ENCODE results near the gene SLC6A13.
"Not testable (repeated sequence)": the region's sequence is repeated elsewhere in the genome, so short reads cannot be mapped to it uniquely, and the experiment has no call there.

SLC6A13 gene

DNA sequence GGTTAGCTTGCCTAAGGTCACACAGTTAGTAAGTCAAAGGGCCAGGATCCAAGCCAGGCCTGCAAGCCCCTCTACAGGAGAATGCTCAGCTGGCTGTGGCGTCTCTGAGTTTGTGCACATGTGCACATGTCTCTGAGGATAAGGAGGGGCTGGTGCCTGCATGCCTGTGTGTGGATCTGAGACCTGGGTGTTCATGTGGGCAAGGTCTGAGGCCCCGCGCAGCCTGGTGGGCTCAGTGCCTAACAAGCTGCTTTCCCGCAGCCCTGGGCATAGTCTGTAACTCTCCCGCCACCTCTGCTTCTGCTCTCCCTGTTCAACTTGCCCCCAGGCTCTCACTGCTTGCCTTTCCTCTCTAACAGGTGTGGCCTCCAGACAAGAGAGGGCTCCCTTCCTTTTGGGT lies 44.4 kb downstream of the SLC6A13 start:
- Histone ChIP-seq H3K4me3 (ENCODE audit: low read length in 2 of 2) (no peak overlapping the region), H3K36me3 (ENCODE audit: control insufficient read depth in 2 of 2, insufficient read depth in 2 of 2, low read length in 2 of 2) (no peaks in the 10 kb centered on the region), H3K27me3 (ENCODE audit: control insufficient read depth in 1 of 2, insufficient read depth in 2 of 2, low read length in 2 of 2) (peaks cover 5 to 38% of the 10 kb centered on the region in 2 donors), H3K9me3 (ENCODE audit: control insufficient read depth in 2 of 2, low read length in 2 of 2) (no peaks in the 10 kb centered on the region), H3K9ac (ENCODE audit: low read length in 2 of 2) (no peak overlapping the region), H3K4me1 (ENCODE audit: control insufficient read depth, insufficient read depth, low read length) (no peaks in the 10 kb centered on the region), H3K27ac (ENCODE audit: low read length) (no peak overlapping the region)

DNA sequence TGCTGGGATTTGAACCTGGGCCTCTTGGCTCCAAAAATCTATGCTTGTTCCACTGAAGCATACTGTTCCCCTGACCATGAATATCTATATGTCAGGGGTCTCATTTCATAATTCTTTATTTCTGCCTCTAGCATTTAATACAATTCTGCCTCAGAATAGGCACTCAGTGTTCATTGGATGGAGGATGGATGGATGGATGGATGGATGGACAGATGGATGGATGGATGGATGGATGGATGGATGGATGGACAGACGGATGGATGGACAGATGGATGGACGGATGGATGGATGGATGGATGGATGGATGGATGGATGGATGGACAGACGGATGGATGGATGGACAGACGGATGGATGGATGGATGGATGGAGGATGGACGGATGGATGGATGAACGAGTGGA lies 45.6 kb downstream of the SLC6A13 start:
- not testable (repeated sequence) for H3K4me3 ChIP-seq (ENCODE audit: low read length in 2 of 2); H3K4me1 ChIP-seq (ENCODE audit: control insufficient read depth, insufficient read depth, low read length); H3K36me3 ChIP-seq (ENCODE audit: control insufficient read depth in 2 of 2, insufficient read depth in 2 of 2, low read length in 2 of 2); H3K9ac ChIP-seq (ENCODE audit: low read length in 2 of 2); H3K9me3 ChIP-seq (ENCODE audit: control insufficient read depth in 2 of 2, low read length in 2 of 2); H3K27ac ChIP-seq (ENCODE audit: low read length)
- H3K27me3 ChIP-seq (ENCODE audit: control insufficient read depth in 1 of 2, insufficient read depth in 2 of 2, low read length in 2 of 2), result peaks cover 12 to 41% of the 10 kb centered on the region in 2 donors

DNA sequence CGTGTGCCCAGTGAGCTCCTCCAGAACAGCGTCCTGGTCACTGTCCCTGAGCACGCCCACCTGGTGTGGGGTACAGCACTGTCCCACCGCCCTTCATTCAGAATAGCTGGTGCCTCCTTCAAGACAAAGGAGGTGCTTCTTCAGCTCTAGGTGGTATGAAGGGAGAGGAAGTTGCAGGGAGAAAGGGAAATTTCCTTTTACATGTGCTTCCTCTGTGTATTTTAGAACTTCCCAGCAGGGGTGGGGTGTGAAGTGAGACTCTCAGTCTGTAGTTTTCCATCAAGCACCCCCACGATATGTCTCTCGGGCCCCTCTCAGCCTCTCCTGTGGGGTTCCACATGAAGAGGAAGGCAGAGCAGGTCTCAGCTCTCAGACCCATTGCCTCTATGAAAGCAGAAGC lies 47.5 kb downstream of the SLC6A13 start:
- Histone ChIP-seq H3K4me3 (ENCODE audit: low read length in 2 of 2) (no peak overlapping the region), H3K27ac (ENCODE audit: low read length) (no peak overlapping the region), H3K4me1 (ENCODE audit: control insufficient read depth, insufficient read depth, low read length) (peaks cover 6% of the 10 kb centered on the region), H3K9ac (ENCODE audit: low read length in 2 of 2) (no peak overlapping the region), H3K27me3 (ENCODE audit: control insufficient read depth in 1 of 2, insufficient read depth in 2 of 2, low read length in 2 of 2) (peaks cover 22 to 48% of the 10 kb centered on the region in 2 donors), H3K9me3 (ENCODE audit: control insufficient read depth in 2 of 2, low read length in 2 of 2) (no peaks in the 10 kb centered on the region), H3K36me3 (ENCODE audit: control insufficient read depth in 2 of 2, insufficient read depth in 2 of 2, low read length in 2 of 2) (no peaks in the 10 kb centered on the region)

- H3K4me1 ChIP-seq (ENCODE audit: control insufficient read depth, insufficient read depth, low read length), result peaks cover 6% of the 10 kb centered on the region
- no peak within 1 kb of the TSS for H3K4me3 ChIP-seq (ENCODE audit: low read length in 2 of 2)
- H3K27me3 ChIP-seq (ENCODE audit: control insufficient read depth in 1 of 2, insufficient read depth in 2 of 2, low read length in 2 of 2), result peaks cover 27 to 47% of the 10 kb centered on the region in 2 donors
- no peak within 1 kb of the TSS for H3K27ac ChIP-seq (ENCODE audit: low read length)
- no peaks in the 10 kb centered on the region for H3K9me3 ChIP-seq (ENCODE audit: control insufficient read depth in 2 of 2, low read length in 2 of 2)
- no peak within 1 kb of the TSS for H3K9ac ChIP-seq (ENCODE audit: low read length in 2 of 2)
- H3K36me3 ChIP-seq (ENCODE audit: control insufficient read depth in 2 of 2, insufficient read depth in 2 of 2, low read length in 2 of 2), result no peaks in the 10 kb centered on the region
These were observed 48.5 kb downstream of the SLC6A13 start, which contains the start of gene SLC6A12 for GRCh38 chr12:214003-214741. TSS of gene SLC6A12 (minus strand) at chr12:214157. CDS start at chr12:209986, 4,171 bp downstream.

DNA sequence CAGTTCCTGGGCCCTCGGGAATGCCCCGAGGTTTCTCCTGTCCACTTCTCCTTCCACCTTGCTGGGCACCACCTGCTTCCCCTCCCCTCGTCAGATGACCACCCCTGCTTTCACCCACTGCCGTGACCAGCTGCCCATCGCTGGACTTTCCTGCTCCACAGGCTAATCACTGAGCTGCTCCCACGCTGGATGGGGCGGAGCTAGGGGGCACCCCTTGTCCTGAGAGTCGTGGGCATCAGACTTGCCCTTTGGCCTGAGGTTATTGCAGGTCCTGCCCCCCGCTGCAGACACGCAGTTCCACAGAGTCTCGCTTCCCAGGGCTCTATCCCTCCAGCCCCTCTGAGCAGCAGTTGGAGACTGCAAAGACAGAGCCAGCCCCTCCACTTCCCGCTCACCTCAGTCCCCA lies 49.1 kb downstream of the SLC6A13 start:
- H3K36me3 ChIP-seq (ENCODE audit: control insufficient read depth in 2 of 2, insufficient read depth in 2 of 2, low read length in 2 of 2), result no peaks in the 10 kb centered on the region
- peaks cover 28 to 45% of the 10 kb centered on the region in 2 donors for H3K27me3 ChIP-seq (ENCODE audit: control insufficient read depth in 1 of 2, insufficient read depth in 2 of 2, low read length in 2 of 2)
- no peak overlapping the region for H3K27ac ChIP-seq (ENCODE audit: low read length)
- H3K4me3 ChIP-seq (ENCODE audit: low read length in 2 of 2), result no peak overlapping the region
- no peak overlapping the region for H3K9ac ChIP-seq (ENCODE audit: low read length in 2 of 2)
- H3K4me1 ChIP-seq (ENCODE audit: control insufficient read depth, insufficient read depth, low read length), result peaks cover 6% of the 10 kb centered on the region
- H3K9me3 ChIP-seq (ENCODE audit: control insufficient read depth in 2 of 2, low read length in 2 of 2), result no peaks in the 10 kb centered on the region

DNA sequence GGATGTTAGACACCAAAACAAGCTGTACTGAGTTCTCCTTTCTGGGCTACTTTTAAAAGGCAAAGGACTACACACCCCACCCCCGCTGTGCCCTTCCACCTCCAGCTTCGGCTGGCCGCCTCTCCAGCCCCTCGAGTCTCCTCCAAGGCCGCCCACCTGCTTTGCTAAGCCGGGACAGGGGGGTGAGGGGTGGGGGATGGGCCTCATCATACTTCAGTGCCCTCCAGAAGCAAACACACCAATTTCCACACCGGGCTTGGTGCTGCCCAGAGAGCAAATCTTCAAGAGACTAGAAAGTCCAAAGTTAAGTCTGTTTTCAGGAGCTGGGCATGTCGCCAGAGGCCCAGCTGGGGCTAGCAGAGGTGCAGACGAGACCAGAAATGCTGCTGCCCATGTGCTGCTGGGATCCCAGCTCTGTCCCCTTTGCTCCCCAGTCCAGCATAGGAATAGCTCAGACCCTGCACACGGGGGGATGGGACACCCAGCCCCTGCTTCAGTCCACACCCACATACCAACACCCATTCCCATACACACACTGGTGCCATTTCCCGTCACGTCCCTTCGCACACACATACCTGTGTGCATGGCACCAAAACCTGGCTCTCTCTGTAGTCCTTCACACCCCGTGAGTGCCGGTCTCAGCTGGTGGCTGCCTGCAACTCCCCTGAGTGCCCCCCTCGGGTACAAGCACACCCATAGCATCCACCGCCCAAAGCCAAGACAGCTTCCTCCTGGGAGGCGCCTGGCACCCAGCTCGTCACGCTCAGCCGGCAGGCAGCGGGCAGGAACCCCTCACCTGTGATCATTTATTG lies 49.7 kb downstream of the SLC6A13 start:
- Histone ChIP-seq H3K27ac (ENCODE audit: low read length) (no peak overlapping the region), H3K9ac (ENCODE audit: low read length in 2 of 2) (no peak overlapping the region), H3K4me1 (ENCODE audit: control insufficient read depth, insufficient read depth, low read length) (peaks cover 6% of the 10 kb centered on the region), H3K4me3 (ENCODE audit: low read length in 2 of 2) (no peak overlapping the region), H3K36me3 (ENCODE audit: control insufficient read depth in 2 of 2, insufficient read depth in 2 of 2, low read length in 2 of 2) (no peaks in the 10 kb centered on the region), H3K9me3 (ENCODE audit: control insufficient read depth in 2 of 2, low read length in 2 of 2) (no peaks in the 10 kb centered on the region), H3K27me3 (ENCODE audit: control insufficient read depth in 1 of 2, insufficient read depth in 2 of 2, low read length in 2 of 2) (peaks cover 33 to 47% of the 10 kb centered on the region in 2 donors)

DNA sequence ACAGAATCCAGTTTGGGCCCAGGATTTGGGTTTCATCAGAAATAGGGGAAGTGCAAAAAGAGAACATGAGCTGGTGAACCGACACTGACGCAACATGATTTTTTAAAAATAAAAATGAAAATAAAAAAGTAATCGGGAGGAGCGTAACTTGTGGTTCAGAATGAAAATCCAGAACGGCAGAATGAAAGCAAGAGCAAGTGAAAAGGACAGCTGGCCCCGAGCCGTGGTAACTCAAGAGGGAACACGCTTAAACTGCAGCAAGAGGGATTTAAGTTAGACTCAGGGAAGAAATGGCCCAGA lies 50.3 kb downstream of the SLC6A13 start:
- Histone ChIP-seq H3K27ac (ENCODE audit: low read length) (no peak overlapping the region), H3K27me3 (ENCODE audit: control insufficient read depth in 1 of 2, insufficient read depth in 2 of 2, low read length in 2 of 2) (peaks cover 37 to 47% of the 10 kb centered on the region in 2 donors), H3K9ac (ENCODE audit: low read length in 2 of 2) (no peak overlapping the region), H3K9me3 (ENCODE audit: control insufficient read depth in 2 of 2, low read length in 2 of 2) (no peaks in the 10 kb centered on the region), H3K36me3 (ENCODE audit: control insufficient read depth in 2 of 2, insufficient read depth in 2 of 2, low read length in 2 of 2) (no peaks in the 10 kb centered on the region), H3K4me1 (ENCODE audit: control insufficient read depth, insufficient read depth, low read length) (peaks cover 6% of the 10 kb centered on the region), H3K4me3 (ENCODE audit: low read length in 2 of 2) (no peak overlapping the region)

DNA sequence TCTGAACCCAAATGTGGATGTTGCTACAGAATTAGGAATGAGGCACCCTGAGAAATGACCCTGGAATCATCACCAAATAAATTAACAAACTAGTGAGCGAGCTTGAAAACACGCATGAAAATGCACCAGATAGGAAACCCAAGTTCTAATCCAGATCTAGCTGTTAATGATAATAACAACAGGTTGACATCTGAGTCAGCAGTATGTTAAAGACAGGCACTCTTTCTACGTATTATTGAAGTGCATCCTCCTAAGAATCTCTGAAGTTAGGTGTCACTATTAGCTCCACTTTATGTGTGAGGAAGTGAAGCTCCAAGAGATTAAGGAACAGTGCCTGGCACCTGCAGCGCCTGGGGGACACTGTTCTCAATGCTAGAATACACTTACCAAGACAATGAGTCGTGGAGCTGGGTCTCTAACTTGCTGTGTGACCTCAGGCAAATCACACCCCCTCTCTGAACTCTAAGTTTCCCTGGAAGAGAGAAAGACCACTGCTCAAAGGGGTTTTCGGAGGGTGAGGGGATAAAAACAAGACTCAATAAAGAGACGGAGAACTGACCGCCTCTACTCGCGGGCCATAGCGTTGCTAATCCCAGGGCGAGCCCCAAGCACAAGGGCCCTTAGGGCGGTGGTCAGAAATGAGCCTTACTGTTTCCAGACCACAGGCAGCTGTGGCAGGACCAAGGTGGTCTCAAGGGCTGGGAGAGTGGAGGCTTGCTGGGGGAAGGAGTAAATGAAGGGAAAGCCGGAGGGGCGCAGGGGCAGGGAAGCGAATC lies 50.8 kb downstream of the SLC6A13 start:
- H3K4me3 ChIP-seq (ENCODE audit: low read length in 2 of 2), result no peak overlapping the region
- H3K27ac ChIP-seq (ENCODE audit: low read length), result no peak overlapping the region

GRCh38 chr12:211142-211465 lies 51.5 kb downstream of the SLC6A13 start:
- Histone ChIP-seq H3K9me3 (ENCODE audit: control insufficient read depth in 2 of 2, low read length in 2 of 2) (no peaks in the 10 kb centered on the region), H3K27ac (ENCODE audit: low read length) (no peak overlapping the region), H3K9ac (ENCODE audit: low read length in 2 of 2) (no peak overlapping the region), H3K36me3 (ENCODE audit: control insufficient read depth in 2 of 2, insufficient read depth in 2 of 2, low read length in 2 of 2) (no peaks in the 10 kb centered on the region), H3K27me3 (ENCODE audit: control insufficient read depth in 1 of 2, insufficient read depth in 2 of 2, low read length in 2 of 2) (peaks cover 41 to 57% of the 10 kb centered on the region in 2 donors), H3K4me1 (ENCODE audit: control insufficient read depth, insufficient read depth, low read length) (peaks cover 6% of the 10 kb centered on the region), H3K4me3 (ENCODE audit: low read length in 2 of 2) (no peak overlapping the region)

More for the DNA sequence above, 50.8 kb downstream of the SLC6A13 start:
- peaks cover 6% of the 10 kb centered on the region for H3K4me1 ChIP-seq (ENCODE audit: control insufficient read depth, insufficient read depth, low read length)
- no peaks in the 10 kb centered on the region for H3K9me3 ChIP-seq (ENCODE audit: control insufficient read depth in 2 of 2, low read length in 2 of 2)
- H3K9ac ChIP-seq (ENCODE audit: low read length in 2 of 2), result no peak overlapping the region
- H3K36me3 ChIP-seq (ENCODE audit: control insufficient read depth in 2 of 2, insufficient read depth in 2 of 2, low read length in 2 of 2), result no peaks in the 10 kb centered on the region
- H3K27me3 ChIP-seq (ENCODE audit: control insufficient read depth in 1 of 2, insufficient read depth in 2 of 2, low read length in 2 of 2), result peaks cover 37 to 51% of the 10 kb centered on the region in 2 donors

- H3K27me3 ChIP-seq (ENCODE audit: control insufficient read depth in 1 of 2, insufficient read depth in 2 of 2, low read length in 2 of 2), result peaks cover 42 to 55% of the 10 kb centered on the region in 2 donors
- no peak overlapping the region for H3K4me3 ChIP-seq (ENCODE audit: low read length in 2 of 2)
- H3K4me1 ChIP-seq (ENCODE audit: control insufficient read depth, insufficient read depth, low read length), result peaks cover 6% of the 10 kb centered on the region
- H3K27ac ChIP-seq (ENCODE audit: low read length), result no peak overlapping the region
- H3K9ac ChIP-seq (ENCODE audit: low read length in 2 of 2), result no peak overlapping the region
- H3K9me3 ChIP-seq (ENCODE audit: control insufficient read depth in 2 of 2, low read length in 2 of 2), result no peaks in the 10 kb centered on the region
- no peaks in the 10 kb centered on the region for H3K36me3 ChIP-seq (ENCODE audit: control insufficient read depth in 2 of 2, insufficient read depth in 2 of 2, low read length in 2 of 2)
These were observed 52.1 kb downstream of the SLC6A13 start for GRCh38 chr12:210277-211141.
